Epithelial cell of proximal tubule (primary cell): Measurements from ENCODE around the gene TRMT5. TPM values are rescaled to one million over a fixed set of nuclear protein-coding genes. Genes with fewer than 3 reads are reported as not detected.

Experiments used
- DNase-seq: peaks from one replicate; pipeline ENCODE4 v3.0.0-alpha.2; 2011; ENCODE audit warnings: low read depth
- H3K4me3 ChIP-seq: 2 replicates; pipeline ENCODE4 v1.5.1; 2011; ENCODE audit warnings: low read depth, mild to moderate bottlenecking, low read length
- CTCF ChIP-seq: conservative IDR thresholded peaks from 2 replicates; pipeline ENCODE4 v1.5.1; 2012; ENCODE audit warnings: low read depth, mild to moderate bottlenecking, low read length
- total RNA-seq: library from RNA; depleted of rRNA; stranded (reverse); fragments of >200 nt; gene quantifications from 2 replicates; pipeline ENCODE4 v1.2.3, GENCODE V29; 2015

TRMT5 gene
- total RNA-seq = 11.6 TPM in 2 replicates

GRCh38 chr14:60980811-60981632, at the start of gene TRMT5, which contains the start of gene SLC38A6:
TSS of gene TRMT5 (minus strand) at chr14:60981079. CDS start at chr14:60980973, 106 bp downstream.
TSS of gene SLC38A6 (plus strand) at chr14:60981245. CDS start at chr14:60981278, 33 bp downstream.
- TF ChIP-seq CTCF = no peak
- H3K4me3 ChIP-seq = peak within 1 kb of the TSS; percentile 93
- peak; percentile 67 for DNase-seq

GRCh38 chr14:61026526-61026925, 45.6 kb upstream of the TRMT5 start:
- H3K4me3 ChIP-seq = no peak overlapping the region
- TF ChIP-seq CTCF = no peak
- no peak for DNase-seq

GRCh38 chr14:61025251-61026223, 44.7 kb upstream of the TRMT5 start:
- peak; percentile 27 for DNase-seq
- H3K4me3 ChIP-seq = no peak overlapping the region

GRCh38 chr14:61019537-61019936, 38.7 kb upstream of the TRMT5 start:
- H3K4me3 ChIP-seq = no peak overlapping the region
- TF ChIP-seq CTCF = no peak
- no peak for DNase-seq

More at GRCh38 chr14:61025251-61026223, 44.7 kb upstream of the TRMT5 start:
- TF ChIP-seq CTCF = peak; percentile 98

GRCh38 chr14:61003571-61003970, 22.7 kb upstream of the TRMT5 start:
- H3K4me3 ChIP-seq = no peak overlapping the region
- no peak for TF ChIP-seq CTCF
- no peak for DNase-seq

- no peak overlapping the region for H3K4me3 ChIP-seq
- TF ChIP-seq CTCF = no peak
- DNase-seq = no peak
Observed at GRCh38 chr14:60999536-60999935, 18.7 kb upstream of the TRMT5 start.
